ENCODE measurements around the gene ZNF423. TPM values are rescaled to one million over a fixed set of nuclear protein-coding genes. Genes with fewer than 3 reads are reported as not detected.

Gene ZNF423
- total RNA-seq, 2 experiments from 2014 or later: not detected

DNA sequence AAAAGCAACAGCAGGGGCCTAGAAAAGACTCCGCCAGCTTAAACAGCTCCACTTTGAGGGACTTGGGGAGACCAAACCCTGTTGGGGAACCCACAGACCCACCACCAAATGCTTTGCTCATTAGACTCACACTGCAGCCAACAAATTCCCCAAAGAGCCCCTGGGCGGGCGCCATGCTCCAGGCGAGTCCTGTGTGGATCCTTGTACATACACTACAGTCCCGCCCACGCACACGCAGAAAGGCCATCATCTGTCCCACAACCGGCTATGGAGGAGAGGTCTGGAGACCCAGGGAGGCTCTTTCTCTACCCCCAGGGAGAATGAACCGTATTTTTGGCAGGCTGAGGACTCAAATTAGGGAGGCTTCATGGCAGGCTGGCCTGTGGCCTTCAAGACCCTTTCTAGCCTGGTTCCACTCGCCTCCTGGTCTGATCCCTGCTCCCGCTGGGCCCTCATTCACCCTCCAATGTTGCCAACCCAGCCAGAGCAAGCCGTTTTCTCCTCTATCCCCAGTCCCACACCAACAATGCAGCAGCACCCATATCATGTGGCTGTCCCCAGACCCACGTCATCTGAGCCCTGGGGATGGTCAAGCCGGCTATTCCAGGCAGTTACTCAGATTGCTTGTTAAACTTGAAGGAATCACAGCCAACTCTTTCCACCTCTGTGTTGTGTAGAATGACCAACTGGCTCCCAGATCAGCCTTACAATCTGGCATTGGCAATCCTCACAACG, 27.2 kb downstream of the ZNF423 start:
- H3K9me3 Mint-ChIP-seq: no peaks in the 10 kb centered on the region

GRCh38 chr16:49827805-49828438, 28.0 kb downstream of the ZNF423 start:
- POLR2A ChIA-PET: no interaction called here
- H3K4me1 Mint-ChIP-seq (ENCODE audit: low read depth): no peaks in the 10 kb centered on the region
- intact Hi-C loops (cut with micrococcal nuclease): no loop called here
- no peaks in the 10 kb centered on the region for H3K9me3 Mint-ChIP-seq
- no peak overlapping the region for H3K4me3 Mint-ChIP-seq
- H3K27ac Mint-ChIP-seq: no peak overlapping the region
- TF ChIP-seq CTCF (IDR thresholded peaks at IDR 0.05): no peak
- DNase-seq (no peak), ATAC-seq (no peak)
- CTCF ChIA-PET: no interaction called here
- H3K36me3 Mint-ChIP-seq (ENCODE audit: low read depth): no peaks in the 10 kb centered on the region
- H3K27me3 Mint-ChIP-seq: peaks cover 1% of the 10 kb centered on the region

More for the DNA sequence above, 27.2 kb downstream of the ZNF423 start:
- ATAC-seq: no peak
- Mint-ChIP-seq H3K27me3 (peaks cover 1% of the 10 kb centered on the region), H3K27ac (no peak overlapping the region), H3K4me3 (no peak overlapping the region), H3K36me3 (ENCODE audit: low read depth) (no peaks in the 10 kb centered on the region), H3K4me1 (ENCODE audit: low read depth) (no peaks in the 10 kb centered on the region)
- ChIA-PET CTCF (no interaction called here), POLR2A (no interaction called here)
- no peak for DNase-seq
- TF ChIP-seq CTCF (IDR thresholded peaks at IDR 0.05): no peak
- intact Hi-C loops (cut with micrococcal nuclease): no loop called here

DNA sequence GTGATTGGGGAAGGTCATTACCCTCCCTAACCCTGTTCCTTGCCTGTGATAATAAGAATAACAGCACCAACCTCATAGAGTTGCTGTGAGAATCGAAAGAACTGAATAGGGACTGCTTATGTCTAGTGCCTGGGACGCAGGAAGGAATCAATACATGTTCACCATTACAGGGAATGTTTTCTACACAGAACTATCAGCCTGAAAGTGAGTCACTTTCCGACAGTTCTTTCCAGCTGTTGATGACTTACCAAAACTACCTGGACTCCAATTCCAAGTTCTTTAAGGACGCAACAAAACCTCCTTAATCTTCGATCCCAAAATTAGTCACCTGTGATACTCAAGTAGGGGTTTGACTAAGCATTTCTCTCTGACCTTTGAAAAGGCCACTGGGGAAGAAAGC, 29.4 kb downstream of the ZNF423 start:
- ATAC-seq (no peak), DNase-seq (no peak)
- no peaks in the 10 kb centered on the region for H3K36me3 Mint-ChIP-seq (ENCODE audit: low read depth)
- ChIA-PET POLR2A (no interaction called here), CTCF (no interaction called here)
- TF ChIP-seq CTCF (IDR thresholded peaks at IDR 0.05): no peak
- no peaks in the 10 kb centered on the region for H3K4me1 Mint-ChIP-seq (ENCODE audit: low read depth)
- no peak overlapping the region for H3K4me3 Mint-ChIP-seq
- intact Hi-C loops (cut with micrococcal nuclease): no loop called here
- H3K27ac Mint-ChIP-seq: no peak overlapping the region
- H3K27me3 Mint-ChIP-seq: peaks cover 1% of the 10 kb centered on the region
- H3K9me3 Mint-ChIP-seq: no peaks in the 10 kb centered on the region

- intact Hi-C loops (cut with micrococcal nuclease): no loop called here
- ChIA-PET CTCF (no interaction called here), POLR2A (interaction anchor here (0.5 kb wide), 1 partner anchor 190 kb away, joined by 3 read pairs; no protein-coding TSS in a partner anchor)
- Mint-ChIP-seq H3K27me3 (peaks cover 1% of the 10 kb centered on the region), H3K9me3 (no peaks in the 10 kb centered on the region), H3K4me1 (ENCODE audit: low read depth) (no peaks in the 10 kb centered on the region), H3K4me3 (no peak overlapping the region), H3K27ac (no peak overlapping the region), H3K36me3 (ENCODE audit: low read depth) (no peaks in the 10 kb centered on the region)
- TF ChIP-seq CTCF (IDR thresholded peaks at IDR 0.05): no peak
- ATAC-seq (no peak), DNase-seq (no peak)
Measured at GRCh38 chr16:49825041-49825440, 30.9 kb downstream of the ZNF423 start.

GRCh38 chr16:49824593-49824992, 31.3 kb downstream of the ZNF423 start:
- Mint-ChIP-seq H3K4me3 (no peak overlapping the region), H3K27me3 (peaks cover 1% of the 10 kb centered on the region), H3K36me3 (ENCODE audit: low read depth) (no peaks in the 10 kb centered on the region), H3K4me1 (ENCODE audit: low read depth) (no peaks in the 10 kb centered on the region), H3K9me3 (no peaks in the 10 kb centered on the region), H3K27ac (no peak overlapping the region)
- no peak for DNase-seq
- ATAC-seq: no peak
- TF ChIP-seq CTCF (IDR thresholded peaks at IDR 0.05): no peak
- intact Hi-C loops (cut with micrococcal nuclease): no loop called here
- ChIA-PET POLR2A (interaction anchor here (0.5 kb wide), 1 partner anchor 190 kb away, joined by 3 read pairs; no protein-coding TSS in a partner anchor), CTCF (no interaction called here)

Data from activated CD8-positive, alpha-beta T cell treated with anti-CD3 and anti-CD28 coated beads for 36 hours (primary cell).